ENCODE results near the gene NUB1.

Gene NUB1

DNA sequence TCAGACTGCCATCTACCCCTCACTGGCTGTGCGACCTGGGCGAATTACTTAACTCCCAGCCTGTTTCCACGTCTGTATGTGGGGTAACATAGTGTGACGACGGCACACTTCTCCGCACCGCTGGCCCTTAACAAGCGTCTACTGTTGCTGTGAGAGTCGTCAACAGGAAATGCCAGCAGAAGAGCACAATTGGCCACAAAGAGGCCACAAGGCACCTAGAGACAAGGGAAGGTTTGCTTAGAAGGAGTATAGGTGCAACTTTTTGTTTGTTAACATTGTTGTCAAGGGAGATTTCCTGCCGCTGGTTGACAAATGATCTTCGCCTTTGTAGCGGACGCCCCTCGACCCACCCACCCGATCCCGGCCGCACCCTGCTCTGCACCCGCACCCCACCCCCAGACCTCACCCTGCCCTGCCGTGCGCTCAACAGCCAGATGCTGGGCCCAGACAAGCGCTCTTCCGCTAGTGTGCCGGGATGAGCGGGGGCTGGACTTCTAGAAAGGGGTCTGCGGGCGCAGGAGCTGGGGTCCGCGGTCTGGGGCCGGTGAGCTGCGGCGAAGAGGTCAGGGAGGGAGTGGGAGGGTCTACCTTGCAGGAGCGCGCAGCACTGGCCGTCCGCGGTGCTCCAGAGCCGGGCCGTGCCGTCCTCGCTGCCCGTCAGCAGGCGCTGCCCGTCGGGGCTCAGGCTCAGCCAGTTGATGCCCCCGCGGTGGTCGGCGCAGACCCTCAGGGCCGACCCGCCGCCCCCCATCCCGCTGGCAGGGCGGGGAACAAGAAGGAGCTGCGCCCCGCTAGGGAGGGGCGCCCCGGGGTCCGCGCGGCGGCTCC, 67.4 kb downstream of the NUB1 start:
- no peak for DNase-seq

GRCh38 chr7:151409667-151410404, 68.2 kb downstream of the NUB1 start, which contains the start of gene WDR86:
TSS of gene WDR86 (minus strand) at chr7:151410038. CDS start at chr7:151409589, 449 bp downstream.
- DNase-seq, result no peak

DNA sequence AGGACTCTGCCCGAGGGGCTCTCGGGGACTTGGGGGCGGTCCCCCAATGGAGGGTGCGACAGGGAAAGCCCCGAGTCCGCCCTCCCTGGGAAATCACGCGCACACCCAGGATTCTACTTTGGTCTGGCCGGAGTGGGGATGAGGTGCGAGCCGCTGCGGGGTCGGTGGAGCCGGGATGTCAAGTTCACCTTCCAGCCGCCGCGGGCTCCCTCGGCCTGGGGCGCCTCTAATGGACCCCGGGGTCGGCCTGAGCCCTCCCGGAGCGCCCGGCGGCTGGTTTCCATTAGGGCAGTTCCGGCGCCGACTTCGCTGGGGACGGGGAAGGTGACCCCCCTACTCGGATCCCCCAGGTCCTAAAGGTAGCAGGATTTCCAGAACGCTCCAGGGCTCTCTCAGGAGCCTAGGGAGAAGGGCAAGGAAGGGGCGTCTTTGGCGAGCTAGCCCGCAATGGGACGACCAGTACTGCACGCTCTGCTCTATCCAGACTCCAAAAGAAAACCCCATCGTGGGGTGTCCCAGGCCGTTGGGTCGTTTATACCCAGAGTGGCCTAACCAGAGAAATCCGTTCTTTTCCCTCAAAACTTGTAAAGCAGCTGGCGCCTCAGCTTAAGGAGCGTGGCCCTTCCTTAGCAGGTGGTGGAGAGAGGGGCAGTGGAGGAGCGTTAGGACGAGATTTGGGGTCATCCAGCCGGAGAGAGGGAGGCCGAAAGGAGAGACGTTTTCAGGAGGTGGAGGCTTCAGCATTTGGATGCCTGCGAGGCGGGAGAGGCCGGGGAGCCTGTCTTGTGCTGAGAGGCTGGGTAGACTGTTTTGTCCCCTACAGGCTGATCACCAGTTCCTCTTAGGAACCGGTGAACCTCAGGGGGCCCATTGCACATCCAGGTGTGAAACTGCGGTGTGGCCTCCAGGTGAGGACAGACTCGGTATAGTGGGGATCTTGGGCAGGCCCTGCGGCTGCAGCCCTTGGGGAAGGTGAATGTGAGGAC, 69.1 kb downstream of the NUB1 start:
- no peak for DNase-seq

DNA sequence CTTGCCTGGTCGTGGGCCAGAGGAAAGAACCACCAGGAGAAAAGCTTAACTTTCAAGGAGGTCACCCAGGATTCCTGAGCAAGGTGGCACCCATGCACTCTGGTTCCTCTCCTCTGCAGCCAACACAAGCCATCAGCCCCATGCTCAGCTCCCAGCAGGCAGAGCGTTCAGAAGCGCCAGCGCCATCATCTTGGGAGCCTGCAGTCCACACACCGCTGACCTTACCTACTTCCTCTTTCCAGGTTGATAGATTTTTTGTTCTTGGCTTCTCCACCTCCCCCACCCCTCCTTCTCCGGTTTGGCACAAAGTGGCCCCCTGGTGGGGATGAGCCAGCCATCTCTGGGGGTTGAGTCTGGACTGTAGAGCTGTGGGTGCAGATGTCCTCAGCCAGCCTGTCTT, 69.9 kb downstream of the NUB1 start:
- DNase-seq, result peak; percentile 64

DNA sequence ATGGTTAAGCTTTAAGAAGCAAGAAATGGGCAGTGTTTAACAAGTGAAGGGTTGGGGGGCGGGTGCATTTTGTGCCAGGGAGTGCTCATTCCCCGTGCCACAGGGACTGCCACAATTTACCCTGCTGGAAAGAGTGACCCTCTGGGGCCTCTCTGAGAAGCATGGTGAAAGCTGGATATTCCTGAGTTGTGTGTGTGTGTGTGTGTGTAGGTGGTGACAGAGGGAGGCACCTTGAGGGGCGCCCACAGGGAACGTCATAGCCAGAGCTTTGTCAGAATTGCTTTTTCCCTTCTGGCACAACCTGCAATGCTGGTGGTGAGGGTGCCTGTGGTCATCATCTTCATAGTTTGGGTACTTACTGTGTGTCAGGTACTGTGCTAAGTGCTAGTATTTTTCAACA, 70.7 kb downstream of the NUB1 start:
- no peak for DNase-seq

DNA sequence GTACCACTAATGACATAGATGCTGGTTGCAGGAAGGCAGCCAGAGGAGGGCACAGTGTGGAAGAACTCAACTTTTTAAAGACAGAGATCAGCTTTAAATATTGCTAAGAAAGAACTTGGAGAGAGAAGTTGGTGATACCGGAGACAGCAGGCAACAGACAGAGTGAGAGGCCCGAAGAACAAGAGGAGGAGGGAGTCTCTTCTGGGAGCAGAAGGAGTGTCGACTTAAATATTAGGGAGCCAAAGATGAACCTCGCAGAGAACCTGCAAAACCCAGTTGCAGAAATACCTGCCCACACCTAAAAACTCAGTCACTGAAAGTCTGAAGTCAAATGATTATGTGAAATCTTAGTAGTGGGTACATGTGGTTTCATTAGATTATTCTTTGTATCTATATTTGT, 71.6 kb downstream of the NUB1 start:
- DNase-seq, result no peak

DNA sequence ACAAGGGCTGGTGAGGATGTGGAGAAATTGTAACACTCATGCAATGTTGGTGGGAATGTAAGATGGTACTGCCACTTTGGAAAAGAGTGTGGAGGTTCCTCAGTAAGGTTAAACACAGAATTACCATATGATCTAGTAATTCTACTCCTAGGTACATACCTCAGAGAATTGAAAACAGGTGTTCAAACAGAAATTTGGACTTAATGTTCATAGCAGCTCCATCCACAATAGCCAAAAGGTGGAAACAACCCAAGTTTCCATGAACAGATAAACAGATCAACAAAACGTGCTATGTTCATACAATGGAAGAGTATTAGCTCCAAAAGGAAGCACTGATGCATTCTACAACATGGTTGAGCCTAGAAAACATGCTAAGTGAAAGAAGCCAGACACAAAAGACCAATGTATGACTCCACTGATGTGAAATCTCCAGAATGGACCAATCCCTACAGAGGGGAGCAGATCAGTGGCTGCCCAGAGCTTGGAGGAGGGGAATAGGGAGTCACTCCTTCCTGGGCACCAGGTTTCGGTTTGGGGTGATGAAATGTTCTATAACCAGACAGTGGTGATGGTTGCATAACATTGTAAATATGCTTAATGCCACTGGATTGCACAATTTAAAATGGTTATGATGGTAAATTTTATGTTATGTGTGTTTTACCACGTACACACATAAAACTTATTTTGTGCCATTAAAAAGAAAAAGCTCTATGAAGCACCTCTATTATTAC, 73.9 kb downstream of the NUB1 start:
- DNase-seq, result peak; percentile 73

DNA sequence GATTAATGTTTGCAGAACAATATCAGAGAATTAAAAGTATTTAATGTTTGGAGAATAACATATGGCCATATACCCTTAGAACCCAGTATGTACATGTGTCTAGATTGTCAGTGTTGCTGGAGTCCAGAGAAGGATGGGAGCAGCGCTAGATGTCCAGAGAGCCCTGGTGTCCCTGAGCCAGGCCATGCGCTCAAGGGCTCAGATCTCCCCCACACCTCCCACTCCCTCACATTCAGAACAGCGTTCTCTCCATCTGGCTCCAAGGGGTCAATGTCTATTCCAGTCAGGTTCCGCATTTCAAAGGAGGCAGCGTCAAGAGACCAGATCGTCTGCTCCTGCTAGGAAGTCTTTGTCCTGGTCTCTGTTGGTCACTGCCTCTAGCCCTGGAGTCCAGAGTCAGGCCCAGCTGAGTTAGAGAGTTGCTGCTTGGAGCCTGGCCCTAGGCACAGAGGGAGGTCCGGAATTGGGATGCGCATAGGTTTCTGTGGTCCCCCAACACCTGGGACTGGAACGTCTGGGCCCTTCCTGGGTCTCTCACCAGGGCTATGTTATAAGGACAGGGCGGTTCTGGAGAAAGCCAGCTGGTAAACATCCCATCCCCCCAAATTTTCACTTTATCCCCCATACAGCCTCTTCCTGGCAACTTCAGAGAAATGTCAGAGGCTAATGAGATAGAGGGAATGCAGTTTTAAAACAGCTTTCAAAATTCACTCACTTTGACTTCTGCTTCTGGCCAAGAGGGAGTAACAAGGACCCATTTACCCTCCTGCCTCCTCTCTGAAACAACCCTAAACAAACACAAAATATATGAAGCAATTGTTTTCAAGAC, 74.7 kb downstream of the NUB1 start:
- no peak for DNase-seq

DNA sequence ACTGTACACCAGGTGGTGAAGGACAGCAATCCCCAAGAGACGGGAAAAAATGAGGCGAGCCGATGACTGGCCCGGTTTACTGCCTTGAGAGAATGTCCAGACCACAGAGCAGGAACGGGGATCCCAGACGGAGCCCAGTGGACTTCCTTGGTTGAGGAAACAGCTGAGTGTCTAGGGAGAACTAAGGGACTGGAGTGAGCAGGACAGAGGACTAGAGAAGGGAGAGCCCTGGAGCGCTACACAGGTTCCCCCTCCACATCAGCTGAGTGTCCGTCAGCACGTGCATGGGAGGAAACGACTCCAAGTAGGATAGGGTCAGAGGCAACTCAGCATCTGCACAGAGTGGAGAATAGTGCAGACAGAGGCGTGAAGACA, 75.3 kb downstream of the NUB1 start:
- DNase-seq, result no peak

DNA sequence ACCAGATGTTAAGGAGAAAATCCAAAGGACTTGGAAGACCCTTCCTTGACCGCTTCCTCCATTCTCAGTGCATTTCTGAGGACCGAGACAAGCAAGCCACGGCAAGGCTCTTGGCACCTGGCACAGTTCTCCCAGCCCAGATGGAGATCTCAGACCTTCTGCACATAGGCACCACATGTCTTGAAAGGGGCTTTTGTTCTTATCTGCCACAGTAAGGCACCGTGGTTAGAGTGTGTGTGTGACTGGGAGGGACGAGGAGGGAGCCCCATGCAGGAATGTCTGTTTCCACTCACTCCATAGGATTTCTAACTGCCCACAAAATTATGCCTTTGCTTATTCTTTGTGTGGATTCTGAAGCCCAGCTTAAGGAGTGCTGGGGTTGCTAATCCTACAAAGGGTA, 78.5 kb downstream of the NUB1 start:
- DNase-seq, result no peak

DNA sequence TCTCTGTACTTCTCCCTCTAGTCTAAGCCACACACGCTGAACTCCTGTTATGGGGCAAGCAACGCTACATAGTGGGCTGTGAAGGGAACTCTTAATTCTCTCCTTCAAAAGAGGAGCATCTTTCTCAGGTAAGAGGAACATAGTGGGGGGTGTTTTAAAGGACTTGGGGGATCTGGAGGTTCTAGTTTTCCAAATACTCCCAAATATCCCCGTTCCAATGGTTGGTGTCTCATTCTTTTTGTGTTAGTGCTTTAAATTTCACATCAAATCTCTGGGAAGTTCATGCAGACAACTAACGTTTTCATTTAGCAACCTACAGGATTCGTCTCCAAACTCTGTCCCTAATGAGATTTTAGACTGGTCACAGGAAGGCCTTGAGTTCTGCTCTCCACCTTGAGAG, 80.6 kb downstream of the NUB1 start:
- DNase-seq, result no peak

DNA sequence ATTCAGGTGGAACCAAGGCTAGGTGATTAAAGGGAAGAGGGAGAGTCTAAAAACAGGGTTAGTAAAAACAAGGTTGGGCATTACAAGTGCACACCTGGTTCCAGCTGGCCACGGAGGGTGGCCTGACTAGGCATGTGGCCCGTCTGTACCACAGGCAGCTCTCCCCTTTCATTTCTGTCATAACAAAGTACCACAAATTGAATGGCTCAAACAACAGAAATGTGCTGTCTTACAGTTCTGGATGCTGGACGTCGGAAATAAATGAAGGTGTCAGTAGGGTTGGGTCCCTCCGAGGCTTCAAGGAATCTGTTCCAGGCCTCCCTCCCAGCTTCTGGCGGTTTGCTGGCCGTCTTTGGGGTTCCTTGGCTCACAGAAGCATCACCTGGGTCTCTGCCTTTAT, 81.6 kb downstream of the NUB1 start:
- no peak for DNase-seq

DNA sequence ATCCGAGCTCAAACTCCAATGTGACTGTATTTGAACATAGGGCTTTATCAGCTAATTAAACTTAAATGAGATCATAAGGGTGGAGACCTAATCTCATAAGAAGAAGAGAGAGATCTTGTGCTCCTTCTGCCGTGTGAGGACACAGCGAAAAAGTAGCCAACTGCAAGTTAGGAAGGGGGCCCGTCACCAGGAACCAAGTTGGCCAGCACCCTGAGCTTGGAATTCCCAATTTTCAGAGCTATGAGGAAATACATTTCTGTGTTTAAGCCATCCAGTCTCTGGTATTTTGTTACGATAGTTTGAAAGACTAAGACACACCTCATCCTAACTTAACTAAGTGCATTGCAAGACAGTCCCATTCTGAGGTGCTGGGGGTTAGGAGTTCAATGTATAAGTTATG, 82.3 kb downstream of the NUB1 start:
- no peak for DNase-seq

- DNase-seq, result no peak
These were observed 83.2 kb downstream of the NUB1 start for GRCh38 chr7:151424799-151425198.

- no peak for DNase-seq
These were observed 84.2 kb downstream of the NUB1 start for GRCh38 chr7:151425670-151426440.

DNA sequence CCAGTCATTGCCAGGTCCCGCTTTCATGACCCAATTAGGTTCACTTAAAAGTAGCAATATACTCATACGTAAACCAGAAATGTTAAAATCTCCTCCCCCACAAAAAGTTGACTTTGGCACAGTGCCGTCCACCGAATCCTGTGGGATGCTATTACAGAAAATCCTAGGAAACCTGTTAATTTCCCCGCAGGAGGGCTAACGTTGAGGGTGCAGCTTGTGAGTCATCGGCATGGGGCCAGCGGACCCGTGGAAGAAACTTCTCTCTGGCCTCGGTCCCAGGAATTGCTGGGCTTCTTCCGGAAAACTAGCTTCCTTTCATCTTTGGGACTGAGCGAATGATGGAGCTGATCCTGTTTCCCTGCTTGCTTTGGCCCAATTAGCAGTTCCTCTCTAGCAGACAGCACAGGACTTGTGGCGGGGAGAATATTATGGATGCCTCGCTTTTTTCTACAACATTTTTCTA, 84.9 kb downstream of the NUB1 start:
- no peak for DNase-seq

- no peak for DNase-seq
These were observed 85.5 kb downstream of the NUB1 start for GRCh38 chr7:151426904-151427704.

DNA sequence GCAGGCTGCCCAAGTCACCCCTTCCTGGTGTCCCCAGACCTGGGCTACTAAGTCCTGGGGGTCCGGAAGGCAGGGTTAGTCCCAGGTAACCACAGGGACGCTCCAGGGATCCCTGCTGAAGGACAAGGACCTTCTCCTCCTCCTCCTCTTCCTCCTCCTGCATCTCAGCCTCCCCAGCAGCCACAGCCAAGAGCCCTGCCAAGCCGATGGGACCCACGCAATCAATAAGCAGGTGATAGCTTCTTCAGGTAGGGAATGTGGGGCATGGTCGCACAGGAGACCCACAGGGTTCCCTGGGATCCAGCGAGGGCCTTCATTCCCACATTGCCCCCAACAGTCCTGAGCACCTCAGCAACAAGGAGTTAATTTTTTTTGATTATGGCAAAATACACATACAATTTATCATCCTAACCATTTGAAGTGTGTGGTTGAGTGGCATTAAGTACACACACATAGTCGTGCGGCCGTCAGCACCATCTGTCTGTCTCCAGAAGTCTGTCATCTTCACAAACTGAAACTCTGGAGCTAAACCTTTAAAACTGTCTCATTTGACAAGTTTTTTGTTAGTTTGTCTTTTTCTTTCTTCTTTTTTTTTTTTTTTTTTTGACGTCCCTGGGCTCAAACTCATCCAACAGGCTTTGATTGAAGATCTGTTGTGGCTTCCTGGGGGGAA, 86.2 kb downstream of the NUB1 start:
- no peak for DNase-seq
